HG03457 (cell line): Measurements from ENCODE around the gene CR1L.
"Not testable (repeated sequence)": the region's sequence is repeated elsewhere in the genome, so short reads cannot be mapped to it uniquely, and the experiment has no call there.

Experiments used
- ATAC-seq: cut with Tn5 transposase; IDR thresholded peaks from one replicate; pipeline ENCODE4 v1.9.1; 2021; ENCODE audit warnings: moderate number of reproducible peaks; ENCODE audit not compliant: unreplicated experiment

CR1L gene

GRCh38 chr1:207644852-207645634 is at the start of gene CR1L:
Gene CR1L, plus strand, starts transcription at chr1:207645133. Its CDS starts 101 bp downstream, at chr1:207645234.
- peak; percentile 85 for ATAC-seq

- no peak for ATAC-seq
Measured at GRCh38 chr1:207603777-207604176, 41.2 kb upstream of the CR1L start.

- no peak for ATAC-seq
Measured at GRCh38 chr1:207605444-207606361, 39.2 kb upstream of the CR1L start.

GRCh38 chr1:207606362-207606755 is 38.6 kb upstream of the CR1L start:
- ATAC-seq = no peak

GRCh38 chr1:207612762-207613161 is 32.2 kb upstream of the CR1L start:
- no peak for ATAC-seq

GRCh38 chr1:207619871-207620542 is 24.9 kb upstream of the CR1L start:
- ATAC-seq = peak; percentile 89

- no peak for ATAC-seq
Measured at GRCh38 chr1:207620543-207620893, 24.4 kb upstream of the CR1L start.

- not testable (repeated sequence) for ATAC-seq
Measured at GRCh38 chr1:207625504-207626071, 19.3 kb upstream of the CR1L start.

- ATAC-seq = no peak
Measured at GRCh38 chr1:207626972-207627337, 18.0 kb upstream of the CR1L start.

GRCh38 chr1:207627496-207627895 is 17.4 kb upstream of the CR1L start:
- no peak for ATAC-seq

- no peak for ATAC-seq
Measured at GRCh38 chr1:207628776-207629175, 16.2 kb upstream of the CR1L start.

- no peak for ATAC-seq
Measured at GRCh38 chr1:207631137-207631536, 13.8 kb upstream of the CR1L start.

- ATAC-seq = no peak
Measured at GRCh38 chr1:207633226-207633625, 11.7 kb upstream of the CR1L start.

GRCh38 chr1:207633699-207634289 is 11.1 kb upstream of the CR1L start:
- ATAC-seq = not testable (repeated sequence)

GRCh38 chr1:207634293-207634692 is 10.6 kb upstream of the CR1L start:
- ATAC-seq = not testable (repeated sequence)

GRCh38 chr1:207635569-207636186 is 9.3 kb upstream of the CR1L start:
- ATAC-seq = not testable (repeated sequence)

- not testable (repeated sequence) for ATAC-seq
Measured at GRCh38 chr1:207638487-207639145, 6.3 kb upstream of the CR1L start.

GRCh38 chr1:207639362-207639761 is 5.6 kb upstream of the CR1L start:
- not testable (repeated sequence) for ATAC-seq

- no peak for ATAC-seq
Measured at GRCh38 chr1:207644166-207644851, 624 bp upstream of the CR1L start.
